Activated CD8-positive, alpha-beta memory T cell treated with anti-CD3 and anti-CD28 coated beads, Interleukin-2, amount 10 ng/mL, durations not matched to agents 7 days and 5 days (primary cell): ENCODE measurements around the gene TRPC4AP. TPM values are rescaled to one million over a fixed set of nuclear protein-coding genes. Genes with fewer than 3 reads are reported as not detected.

Source experiments
- ATAC-seq: fragments of 150-1000 bp; cut with Tn5 transposase; one replicate; pipeline ENCODE4 v1.10.0; 2021; ENCODE audit warnings: moderate library complexity
- CTCF ChIA-PET: fragments of 350-600 bp; sonication (Branson Sonifier 250); formaldehyde crosslinking; loops from one replicate; lab custom pipeline; 2021; ENCODE audit warnings: antibody characterized with exemption; lab: Charles Lee
- DNase-seq: peaks from one replicate; pipeline ENCODE4 v3.0.0-alpha.2; 2020
- H3K27ac Mint-ChIP-seq: one replicate; pipeline ENCODE4 v1.8.0; 2021; ENCODE audit warnings: mild to moderate bottlenecking, mixed read lengths
- H3K27me3 Mint-ChIP-seq: one replicate; pipeline ENCODE4 v1.8.0; 2021; ENCODE audit warnings: mixed read lengths
- H3K36me3 Mint-ChIP-seq: one replicate; pipeline ENCODE4 v1.8.0; 2021; ENCODE audit warnings: mild to moderate bottlenecking, mixed read lengths
- H3K4me1 Mint-ChIP-seq: one replicate; pipeline ENCODE4 v1.8.0; 2021; ENCODE audit warnings: mixed read lengths
- H3K4me3 Mint-ChIP-seq: one replicate; pipeline ENCODE4 v1.8.0; 2021; ENCODE audit warnings: mild to moderate bottlenecking, moderate library complexity, mixed read lengths
- H3K9me3 Mint-ChIP-seq: one replicate; pipeline ENCODE4 v1.8.0; 2022; ENCODE audit warnings: low read depth, mixed read lengths
- total RNA-seq, 2 experiments: library from RNA; stranded (reverse); gene quantifications; one replicate each; pipeline ENCODE4 v1.2.3, GENCODE V29; 2021

The TRPC4AP gene
- total RNA-seq, 2 experiments from 2014 or later, result 56.9 to 70.9 TPM

DNA sequence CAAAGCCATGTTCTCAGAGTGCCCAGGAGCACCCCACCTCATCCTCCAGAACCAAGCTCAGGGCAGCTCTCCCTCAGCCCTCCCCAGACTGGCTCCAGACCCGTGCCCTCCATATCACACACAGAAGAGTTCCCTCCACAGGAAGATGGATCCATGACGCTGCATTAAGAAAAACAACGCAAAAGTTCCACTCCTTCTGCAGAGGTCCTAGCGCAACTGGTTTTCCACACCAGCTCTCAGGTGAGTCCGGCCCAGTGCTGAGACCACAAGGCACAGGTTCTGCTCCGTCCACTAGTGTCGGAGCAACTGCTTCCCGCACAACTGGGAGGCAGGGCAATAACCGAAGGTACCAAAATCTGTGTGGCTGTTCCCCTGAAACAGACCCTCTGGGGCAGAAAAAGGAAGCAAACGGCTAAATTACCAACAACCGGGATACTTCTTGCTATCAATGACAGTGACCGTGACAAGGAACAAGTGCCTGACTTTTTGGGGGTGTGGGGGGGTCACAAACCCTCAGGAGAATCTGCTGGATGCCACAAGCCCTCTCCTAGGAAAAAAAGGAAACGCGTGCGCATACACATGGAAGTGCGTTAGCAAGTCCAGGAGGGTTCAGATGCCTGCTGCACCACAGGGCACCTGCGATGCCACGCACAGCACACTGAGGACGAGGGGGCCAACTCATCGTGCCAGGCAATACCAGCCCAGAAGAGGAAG lies 87.7 kb downstream of the TRPC4AP start:
- Mint-ChIP-seq H3K4me3 (no peak overlapping the region), H3K36me3 (peaks cover 18% of the 10 kb centered on the region), H3K4me1 (no peaks in the 10 kb centered on the region), H3K9me3 (no peaks in the 10 kb centered on the region), H3K27ac (no peak overlapping the region), H3K27me3 (no peaks in the 10 kb centered on the region)
- ATAC-seq (no peak), DNase-seq (no peak)
- CTCF ChIA-PET, result no interaction called here

GRCh38 chr20:35004051-35004725 lies 88.4 kb downstream of the TRPC4AP start:
- Mint-ChIP-seq H3K9me3 (no peaks in the 10 kb centered on the region), H3K4me1 (no peaks in the 10 kb centered on the region), H3K4me3 (no peak overlapping the region), H3K36me3 (peaks cover 13% of the 10 kb centered on the region), H3K27ac (no peak overlapping the region), H3K27me3 (no peaks in the 10 kb centered on the region)
- CTCF ChIA-PET, result no interaction called here
- ATAC-seq, result no peak
- DNase-seq, result no peak

GRCh38 chr20:35003211-35004031 lies 89.2 kb downstream of the TRPC4AP start:
- DNase-seq, result no peak
- H3K4me1 Mint-ChIP-seq, result no peaks in the 10 kb centered on the region
- H3K27ac Mint-ChIP-seq, result no peak overlapping the region
- H3K36me3 Mint-ChIP-seq, result peaks cover 12% of the 10 kb centered on the region
- CTCF ChIA-PET, result no interaction called here
- no peaks in the 10 kb centered on the region for H3K9me3 Mint-ChIP-seq
- H3K4me3 Mint-ChIP-seq, result no peak overlapping the region
- H3K27me3 Mint-ChIP-seq, result no peaks in the 10 kb centered on the region
- no peak for ATAC-seq

DNA sequence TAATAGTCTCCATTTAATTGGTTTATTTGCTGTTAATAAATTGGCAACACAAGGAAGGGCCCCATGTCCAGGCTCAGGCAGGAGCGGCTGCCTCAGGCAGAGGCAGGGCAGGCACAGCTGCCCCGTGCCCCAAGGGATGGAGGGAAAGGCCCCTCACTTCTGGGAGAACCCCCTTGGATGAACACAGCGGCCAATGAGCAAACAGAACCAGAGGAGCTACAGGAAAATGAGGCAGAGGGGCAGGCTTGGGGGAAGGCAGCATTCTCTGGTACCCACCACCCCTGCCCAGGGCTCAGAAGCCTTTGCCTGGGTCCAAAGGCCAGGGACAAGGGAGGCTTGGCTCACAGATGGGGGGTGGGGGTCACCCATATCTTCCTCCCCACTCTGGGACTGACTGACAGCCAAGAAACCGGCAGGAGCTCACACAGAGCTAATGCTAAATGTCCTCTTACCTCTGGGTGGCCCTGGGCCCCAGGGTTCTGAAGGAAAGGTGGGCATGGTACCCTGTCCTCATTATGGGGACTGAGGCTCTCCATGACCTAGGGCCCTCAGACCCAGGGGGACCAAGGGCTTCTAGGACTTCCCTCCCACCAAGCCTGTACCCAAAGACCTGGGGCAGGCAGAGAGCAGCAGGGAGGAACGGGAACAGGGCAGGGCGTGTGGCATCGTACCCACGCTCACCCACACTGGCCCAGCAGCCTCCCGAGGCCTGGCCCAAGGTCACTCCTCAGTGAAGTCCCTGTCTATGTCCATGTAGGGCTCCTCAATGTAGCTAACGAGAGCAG lies 90.0 kb downstream of the TRPC4AP start:
- ATAC-seq (no peak), DNase-seq (no peak)
- Mint-ChIP-seq H3K9me3 (no peaks in the 10 kb centered on the region), H3K36me3 (peaks cover 15% of the 10 kb centered on the region), H3K4me1 (peaks cover 5% of the 10 kb centered on the region), H3K27me3 (no peaks in the 10 kb centered on the region), H3K4me3 (no peak overlapping the region), H3K27ac (no peak overlapping the region)
- CTCF ChIA-PET, result no interaction called here

- peaks cover 16% of the 10 kb centered on the region for H3K36me3 Mint-ChIP-seq
- no peak overlapping the region for H3K27ac Mint-ChIP-seq
- H3K27me3 Mint-ChIP-seq, result no peaks in the 10 kb centered on the region
- no peak overlapping the region for H3K4me3 Mint-ChIP-seq
- peaks cover 12% of the 10 kb centered on the region for H3K4me1 Mint-ChIP-seq
- ATAC-seq (no peak), DNase-seq (no peak)
- CTCF ChIA-PET, result interaction anchor here (0.7 to 1.4 kb wide), 4 partner anchors 16 to 143 kb away, joined by 3 to 4 read pairs (median 3); no protein-coding TSS in a partner anchor
- no peaks in the 10 kb centered on the region for H3K9me3 Mint-ChIP-seq
Measured at GRCh38 chr20:35001596-35002362, 90.8 kb downstream of the TRPC4AP start.

GRCh38 chr20:35000922-35001595 lies 91.5 kb downstream of the TRPC4AP start:
- Mint-ChIP-seq H3K27me3 (no peaks in the 10 kb centered on the region), H3K27ac (no peak overlapping the region), H3K9me3 (no peaks in the 10 kb centered on the region), H3K36me3 (peaks cover 17% of the 10 kb centered on the region), H3K4me1 (peaks cover 14% of the 10 kb centered on the region), H3K4me3 (no peak overlapping the region)
- no peak for DNase-seq
- CTCF ChIA-PET, result interaction anchor here (0.7 to 1.4 kb wide), 4 partner anchors 17 to 144 kb away, joined by 3 to 4 read pairs (median 3); no protein-coding TSS in a partner anchor
- no peak for ATAC-seq

- DNase-seq, result no peak
- Mint-ChIP-seq H3K4me1 (peaks cover 14% of the 10 kb centered on the region), H3K9me3 (no peaks in the 10 kb centered on the region), H3K4me3 (no peak overlapping the region), H3K27me3 (no peaks in the 10 kb centered on the region), H3K36me3 (peaks cover 20% of the 10 kb centered on the region), H3K27ac (no peak overlapping the region)
- no peak for ATAC-seq
- CTCF ChIA-PET, result interaction anchor here (1.4 kb wide), 1 partner anchor 17 kb away, joined by 4 read pairs; no protein-coding TSS in a partner anchor
Measured at GRCh38 chr20:35000311-35000921, 92.2 kb downstream of the TRPC4AP start.

GRCh38 chr20:34999782-35000181 lies 92.8 kb downstream of the TRPC4AP start:
- ATAC-seq (no peak), DNase-seq (no peak)
- CTCF ChIA-PET, result no interaction called here
- Mint-ChIP-seq H3K27ac (no peak overlapping the region), H3K9me3 (no peaks in the 10 kb centered on the region), H3K4me1 (peaks cover 14% of the 10 kb centered on the region), H3K4me3 (no peak overlapping the region), H3K36me3 (peaks cover 20% of the 10 kb centered on the region), H3K27me3 (no peaks in the 10 kb centered on the region)

DNA sequence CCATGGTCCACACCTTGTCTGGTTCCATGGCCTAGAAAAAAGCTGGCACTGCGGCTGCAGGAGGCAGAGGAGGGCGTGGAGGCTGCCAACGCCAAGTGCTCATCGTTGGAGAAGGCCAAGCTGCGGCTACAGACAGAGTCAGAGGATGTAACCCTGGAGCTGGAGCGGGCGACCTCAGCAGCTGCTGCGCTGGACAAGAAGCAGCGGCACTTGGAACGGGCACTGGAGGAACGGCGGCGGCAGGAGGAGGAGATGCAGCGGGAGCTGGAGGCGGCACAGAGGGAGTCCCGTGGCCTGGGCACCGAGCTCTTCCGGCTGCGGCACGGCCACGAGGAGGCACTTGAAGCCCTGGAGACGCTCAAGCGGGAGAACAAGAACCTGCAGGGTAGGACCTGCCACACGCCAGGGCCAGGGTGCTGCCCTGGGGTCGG lies 93.6 kb downstream of the TRPC4AP start:
- DNase-seq (no peak), ATAC-seq (no peak)
- Mint-ChIP-seq H3K27me3 (no peaks in the 10 kb centered on the region), H3K9me3 (no peaks in the 10 kb centered on the region), H3K4me3 (no peak overlapping the region), H3K36me3 (peaks cover 20% of the 10 kb centered on the region), H3K4me1 (peaks cover 14% of the 10 kb centered on the region), H3K27ac (no peak overlapping the region)
- CTCF ChIA-PET, result interaction anchor here (0.7 kb wide), 1 partner anchor 123 kb away, joined by 4 read pairs; the partner anchor contains the start of gene ACSS2

DNA sequence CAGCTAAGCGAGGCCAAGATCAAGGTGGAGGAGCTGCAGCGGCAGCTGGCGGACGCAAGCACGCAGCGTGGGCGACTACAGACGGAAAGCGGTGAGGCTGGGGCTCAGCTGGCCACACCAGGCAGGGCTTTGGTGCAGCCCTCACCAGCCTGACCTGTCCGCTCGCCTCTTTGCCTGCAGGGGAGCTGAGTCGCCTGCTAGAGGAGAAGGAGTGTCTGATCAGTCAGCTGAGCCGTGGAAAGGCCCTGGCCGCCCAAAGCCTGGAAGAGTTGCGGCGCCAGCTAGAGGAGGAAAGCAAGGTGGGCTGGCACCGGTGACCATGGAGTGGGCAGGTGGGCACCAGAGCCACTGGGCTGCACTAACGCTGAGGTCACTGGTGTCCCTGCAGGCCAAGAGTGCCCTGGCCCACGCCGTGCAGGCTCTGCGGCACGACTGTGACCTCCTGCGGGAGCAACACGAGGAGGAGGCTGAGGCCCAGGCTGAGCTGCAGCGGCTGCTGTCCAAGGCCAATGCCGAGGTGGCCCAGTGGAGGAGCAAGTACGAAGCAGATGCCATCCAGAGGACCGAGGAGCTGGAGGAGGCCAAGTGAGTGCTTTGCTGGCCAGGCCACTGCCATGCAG lies 94.2 kb downstream of the TRPC4AP start:
- DNase-seq, result no peak
- CTCF ChIA-PET, result interaction anchor here (1.5 kb wide), 1 partner anchor 124 kb away, joined by 4 read pairs; no protein-coding TSS in a partner anchor
- peaks cover 20% of the 10 kb centered on the region for H3K36me3 Mint-ChIP-seq
- no peak for ATAC-seq
- H3K9me3 Mint-ChIP-seq, result no peaks in the 10 kb centered on the region
- H3K4me3 Mint-ChIP-seq, result no peak overlapping the region
- peaks cover 14% of the 10 kb centered on the region for H3K4me1 Mint-ChIP-seq
- H3K27me3 Mint-ChIP-seq, result no peaks in the 10 kb centered on the region
- no peak overlapping the region for H3K27ac Mint-ChIP-seq

- Mint-ChIP-seq H3K27ac (no peak overlapping the region), H3K36me3 (peaks cover 18% of the 10 kb centered on the region)
- CTCF ChIA-PET, result interaction anchor here (0.9 to 1.7 kb wide), 5 partner anchors 12 to 124 kb away, joined by 3 to 5 read pairs (median 3); partner anchors contain the start of genes ACSS2, GSS and MYH7B
Measured at GRCh38 chr20:34997774-34998173, 94.8 kb downstream of the TRPC4AP start.

More at GRCh38 chr20:34997774-34998173, 94.8 kb downstream of the TRPC4AP start:
- Mint-ChIP-seq H3K9me3 (no peaks in the 10 kb centered on the region), H3K4me3 (no peak overlapping the region), H3K27me3 (no peaks in the 10 kb centered on the region), H3K4me1 (peaks cover 14% of the 10 kb centered on the region)
- ATAC-seq (no peak), DNase-seq (no peak)
